HAP-1 (cell line): ENCODE data around the gene GRIN1.

Source experiments
- DNase-seq, 2 experiments: peaks; one replicate each; pipeline ENCODE4 v3.0.0-alpha.2; 2016 to 2020; ENCODE audit warnings: low spot score in 2 of 2
- H3K27me3 ChIP-seq: fragments of 250-450 bp; sonication (Bioruptor Pico); 2 replicates; pipeline ENCODE4 v1.5.1; 2020; ENCODE audit warnings: low read depth, mild to moderate bottlenecking, moderate library complexity
- H3K36me3 ChIP-seq: fragments of 250-450 bp; sonication (Bioruptor Pico); replicated peaks from 2 replicates; pipeline ENCODE4 v1.5.1; 2020; ENCODE audit warnings: mild to moderate bottlenecking
- H3K4me1 ChIP-seq: fragments of 250-450 bp; sonication (Bioruptor Pico); 2 replicates; pipeline ENCODE4 v1.5.1; 2020; ENCODE audit warnings: mild to moderate bottlenecking
- H3K4me3 ChIP-seq: fragments of 250-450 bp; sonication (Bioruptor Pico); 2 replicates; pipeline ENCODE4 v1.5.1; 2020; ENCODE audit warnings: mild to moderate bottlenecking, moderate library complexity
- H3K9me3 ChIP-seq: fragments of 250-450 bp; sonication (Bioruptor Pico); 2 replicates; pipeline ENCODE4 v1.5.1; 2020; ENCODE audit warnings: mild to moderate bottlenecking, moderate library complexity
- in situ Hi-C: fragments of 300-500 bp; cut with MboI; formaldehyde crosslinking; loops from 3 replicates; pipeline ENCODE4 v1.14.3; 2020; ENCODE audit warnings: low sequenced_read_pairs, inconsistent platforms, mixed read lengths

The GRIN1 gene

GRCh38 chr9:137186385-137186784 is 47.4 kb downstream of the GRIN1 start:
- no peak overlapping the region for H3K4me3 ChIP-seq
- no peak for DNase-seq
- peaks cover 50% of the 10 kb centered on the region for H3K36me3 ChIP-seq
- H3K27me3 ChIP-seq = no peaks in the 10 kb centered on the region
- no peaks in the 10 kb centered on the region for H3K9me3 ChIP-seq
- in situ Hi-C loops = no loop called here
- peaks cover 18% of the 10 kb centered on the region for H3K4me1 ChIP-seq

DNA sequence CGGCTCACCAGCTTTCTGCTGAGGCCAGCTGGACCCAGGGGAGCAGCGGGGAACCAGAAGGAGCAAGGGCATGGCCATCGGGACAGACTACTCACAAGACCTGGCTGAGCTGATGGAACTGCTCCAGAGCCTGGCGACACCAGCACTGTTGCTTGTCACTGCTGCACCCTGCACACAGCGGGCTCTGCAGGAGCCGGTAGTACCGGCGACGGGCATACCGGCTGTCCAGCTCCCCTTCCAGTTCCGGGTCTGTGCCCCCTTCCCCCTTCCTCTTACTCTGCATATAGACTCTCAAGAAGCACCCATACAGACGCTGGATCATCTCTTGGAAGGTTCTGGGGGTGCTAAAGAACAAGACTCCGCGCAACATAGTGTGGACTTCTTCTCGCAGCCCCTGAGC is 48.4 kb downstream of the GRIN1 start:
- Histone ChIP-seq H3K36me3 (peaks cover 46% of the 10 kb centered on the region), H3K4me3 (peak overlapping the region; percentile 100), H3K9me3 (no peaks in the 10 kb centered on the region), H3K27me3 (no peaks in the 10 kb centered on the region), H3K4me1 (peaks cover 18% of the 10 kb centered on the region)
- in situ Hi-C loops = no loop called here
- no peak for DNase-seq

DNA sequence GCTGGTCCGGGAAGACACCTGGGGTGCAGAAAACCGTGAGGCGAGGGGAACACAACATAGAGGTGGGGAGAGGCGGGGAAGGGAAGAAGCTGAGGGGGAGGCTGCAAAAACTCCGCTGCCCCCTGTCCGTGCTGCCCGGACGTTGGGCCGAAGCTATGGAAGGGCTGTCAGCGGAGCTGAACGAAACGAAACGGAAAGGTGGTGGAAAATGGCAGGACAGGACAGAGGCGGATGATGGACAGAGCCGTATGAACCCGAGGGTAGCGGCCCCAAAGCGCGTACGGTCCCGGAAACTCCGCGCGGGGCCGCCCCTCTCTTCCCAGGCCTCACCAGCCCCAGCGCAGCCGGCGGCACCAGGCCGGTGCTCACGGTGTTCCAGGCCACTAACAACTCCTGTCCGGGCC is 49.1 kb downstream of the GRIN1 start:
- in situ Hi-C loops = no loop called here
- H3K4me1 ChIP-seq = peaks cover 18% of the 10 kb centered on the region

GRCh38 chr9:137188490-137189296 is 49.7 kb downstream of the GRIN1 start, which contains the start of the genes ANAPC2 and SSNA1:
Gene ANAPC2 (minus strand): TSS chr9:137188560. CDS start chr9:137188532, 28 bp downstream.
Gene SSNA1 (plus strand): TSS chr9:137188676. CDS start chr9:137188727, 51 bp downstream.
- Histone ChIP-seq H3K9me3 (no peaks in the 10 kb centered on the region), H3K4me1 (peaks cover 18% of the 10 kb centered on the region), H3K27me3 (no peaks in the 10 kb centered on the region), H3K4me3 (peak within 1 kb of the TSS; percentile 100), H3K36me3 (peaks cover 34% of the 10 kb centered on the region)
- peak; percentile 72 to 94 for DNase-seq
- in situ Hi-C loops = no loop called here

More for the DNA sequence above, 49.1 kb downstream of the GRIN1 start:
- Histone ChIP-seq H3K9me3 (no peaks in the 10 kb centered on the region), H3K27me3 (no peaks in the 10 kb centered on the region), H3K36me3 (peaks cover 40% of the 10 kb centered on the region), H3K4me3 (peak overlapping the region; percentile 100)
- no peak for DNase-seq

- Histone ChIP-seq H3K4me3 (peak overlapping the region; percentile 100), H3K27me3 (no peaks in the 10 kb centered on the region), H3K4me1 (peaks cover 18% of the 10 kb centered on the region), H3K36me3 (peaks cover 32% of the 10 kb centered on the region), H3K9me3 (no peaks in the 10 kb centered on the region)
- in situ Hi-C loops = no loop called here
- DNase-seq = no peak
Observed at GRCh38 chr9:137189297-137190295, 50.6 kb downstream of the GRIN1 start.

- Histone ChIP-seq H3K4me3 (no peak overlapping the region), H3K27me3 (no peaks in the 10 kb centered on the region), H3K36me3 (peaks cover 30% of the 10 kb centered on the region), H3K4me1 (peaks cover 18% of the 10 kb centered on the region), H3K9me3 (no peaks in the 10 kb centered on the region)
- in situ Hi-C loops = no loop called here
- DNase-seq = no peak
Observed at GRCh38 chr9:137190315-137190856, 51.4 kb downstream of the GRIN1 start.

DNA sequence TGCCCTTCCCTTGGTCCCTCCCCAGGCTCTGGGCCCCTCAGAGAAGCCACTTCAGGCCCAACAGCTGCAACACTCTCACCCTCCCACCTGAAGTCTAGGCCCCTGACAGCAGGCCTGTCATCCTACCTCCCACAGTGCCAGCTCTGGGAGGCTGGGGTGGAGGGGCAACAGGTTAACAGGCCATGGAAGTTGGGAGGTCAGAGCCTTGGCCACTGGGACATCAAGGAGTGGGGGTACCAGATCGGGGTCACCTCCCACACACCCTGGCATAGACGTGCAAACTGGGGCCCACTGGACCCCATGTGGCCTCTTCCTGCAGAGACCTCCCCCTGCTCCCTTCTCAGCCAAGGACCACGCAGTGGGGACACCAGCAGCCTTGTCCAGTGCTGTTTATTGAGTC is 52.3 kb downstream of the GRIN1 start:
- in situ Hi-C loops = no loop called here
- no peaks in the 10 kb centered on the region for H3K27me3 ChIP-seq

GRCh38 chr9:137191691-137192447 is 52.9 kb downstream of the GRIN1 start:
- in situ Hi-C loops = no loop called here
- no peaks in the 10 kb centered on the region for H3K9me3 ChIP-seq
- no peaks in the 10 kb centered on the region for H3K27me3 ChIP-seq
- no peak overlapping the region for H3K4me3 ChIP-seq
- peaks cover 16% of the 10 kb centered on the region for H3K4me1 ChIP-seq
- peaks cover 19% of the 10 kb centered on the region for H3K36me3 ChIP-seq
- no peak for DNase-seq

More for the DNA sequence above, 52.3 kb downstream of the GRIN1 start:
- no peak for DNase-seq
- Histone ChIP-seq H3K36me3 (peaks cover 21% of the 10 kb centered on the region), H3K4me3 (no peak overlapping the region), H3K9me3 (no peaks in the 10 kb centered on the region), H3K4me1 (peaks cover 18% of the 10 kb centered on the region)

DNA sequence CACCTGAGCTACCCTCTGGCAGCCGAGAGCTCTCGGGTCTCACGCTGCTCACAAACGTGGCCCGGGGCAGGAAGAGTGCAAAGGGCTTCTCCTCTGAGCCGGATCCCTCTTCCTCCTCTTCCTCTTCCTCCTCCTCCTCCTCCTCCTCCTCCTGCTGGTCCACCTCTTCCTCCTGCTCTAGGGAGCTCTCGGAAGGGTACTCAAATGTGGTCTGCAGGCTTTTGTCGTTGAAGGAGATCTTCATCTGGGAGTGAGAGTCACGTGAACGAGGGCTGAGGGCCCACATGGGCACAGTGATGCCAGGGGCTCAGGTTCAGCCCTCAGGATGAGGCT is 53.5 kb downstream of the GRIN1 start:
- H3K27me3 ChIP-seq = no peaks in the 10 kb centered on the region
- H3K4me1 ChIP-seq = peaks cover 11% of the 10 kb centered on the region
- DNase-seq = no peak
- H3K4me3 ChIP-seq = no peak overlapping the region
- in situ Hi-C loops = no loop called here
- no peaks in the 10 kb centered on the region for H3K9me3 ChIP-seq
- H3K36me3 ChIP-seq = peaks cover 19% of the 10 kb centered on the region

GRCh38 chr9:137192859-137193258 is 53.9 kb downstream of the GRIN1 start:
- no peak overlapping the region for H3K4me3 ChIP-seq
- peaks cover 9% of the 10 kb centered on the region for H3K4me1 ChIP-seq
- no peaks in the 10 kb centered on the region for H3K9me3 ChIP-seq
- in situ Hi-C loops = no loop called here
- peaks cover 19% of the 10 kb centered on the region for H3K36me3 ChIP-seq
- DNase-seq = no peak
- H3K27me3 ChIP-seq = no peaks in the 10 kb centered on the region

DNA sequence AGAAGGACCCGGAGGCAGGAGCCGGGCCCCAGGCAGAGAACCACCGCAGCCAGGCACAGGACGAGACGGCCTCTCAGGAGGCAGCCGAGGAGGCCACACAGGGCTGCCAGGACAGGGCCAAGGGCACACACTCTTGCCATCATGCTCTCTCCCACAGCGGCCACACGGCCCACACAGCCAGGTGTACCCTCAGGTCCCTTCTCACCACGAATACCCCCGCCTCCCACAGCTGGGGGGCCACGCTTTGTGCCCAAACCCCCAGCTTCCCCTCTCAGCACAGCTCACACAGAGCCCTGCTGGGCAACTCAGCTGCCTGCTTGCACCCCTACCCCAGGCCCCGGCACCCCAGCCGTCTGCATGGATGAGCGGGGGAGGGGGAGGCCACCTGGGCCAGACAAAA is 54.8 kb downstream of the GRIN1 start:
- no peak for DNase-seq
- H3K4me1 ChIP-seq = peaks cover 18% of the 10 kb centered on the region
- H3K36me3 ChIP-seq = peaks cover 15% of the 10 kb centered on the region
- in situ Hi-C loops = no loop called here
- H3K27me3 ChIP-seq = no peaks in the 10 kb centered on the region
- H3K4me3 ChIP-seq = no peak overlapping the region
- H3K9me3 ChIP-seq = no peaks in the 10 kb centered on the region

- Histone ChIP-seq H3K27me3 (no peaks in the 10 kb centered on the region), H3K36me3 (peaks cover 15% of the 10 kb centered on the region), H3K4me3 (no peak overlapping the region), H3K4me1 (peaks cover 21% of the 10 kb centered on the region), H3K9me3 (no peaks in the 10 kb centered on the region)
- no peak for DNase-seq
- in situ Hi-C loops = no loop called here
Observed at GRCh38 chr9:137194388-137194787, 55.4 kb downstream of the GRIN1 start.

- no peak for DNase-seq
- Histone ChIP-seq H3K36me3 (peaks cover 11% of the 10 kb centered on the region), H3K4me1 (peaks cover 16% of the 10 kb centered on the region), H3K27me3 (no peaks in the 10 kb centered on the region), H3K9me3 (no peaks in the 10 kb centered on the region), H3K4me3 (no peak overlapping the region)
- in situ Hi-C loops = no loop called here
Observed at GRCh38 chr9:137194909-137195308, 56.0 kb downstream of the GRIN1 start.
